HPDE6-E6E7 (cell line): ENCODE measurements around the gene ATP13A5.

Experiments used
- DNase-seq: peaks from one replicate; pipeline ENCODE4 v3.0.0; 2011; ENCODE audit warnings: missing footprints; ENCODE audit errors: extremely low spot score

The ATP13A5 gene, protein sequence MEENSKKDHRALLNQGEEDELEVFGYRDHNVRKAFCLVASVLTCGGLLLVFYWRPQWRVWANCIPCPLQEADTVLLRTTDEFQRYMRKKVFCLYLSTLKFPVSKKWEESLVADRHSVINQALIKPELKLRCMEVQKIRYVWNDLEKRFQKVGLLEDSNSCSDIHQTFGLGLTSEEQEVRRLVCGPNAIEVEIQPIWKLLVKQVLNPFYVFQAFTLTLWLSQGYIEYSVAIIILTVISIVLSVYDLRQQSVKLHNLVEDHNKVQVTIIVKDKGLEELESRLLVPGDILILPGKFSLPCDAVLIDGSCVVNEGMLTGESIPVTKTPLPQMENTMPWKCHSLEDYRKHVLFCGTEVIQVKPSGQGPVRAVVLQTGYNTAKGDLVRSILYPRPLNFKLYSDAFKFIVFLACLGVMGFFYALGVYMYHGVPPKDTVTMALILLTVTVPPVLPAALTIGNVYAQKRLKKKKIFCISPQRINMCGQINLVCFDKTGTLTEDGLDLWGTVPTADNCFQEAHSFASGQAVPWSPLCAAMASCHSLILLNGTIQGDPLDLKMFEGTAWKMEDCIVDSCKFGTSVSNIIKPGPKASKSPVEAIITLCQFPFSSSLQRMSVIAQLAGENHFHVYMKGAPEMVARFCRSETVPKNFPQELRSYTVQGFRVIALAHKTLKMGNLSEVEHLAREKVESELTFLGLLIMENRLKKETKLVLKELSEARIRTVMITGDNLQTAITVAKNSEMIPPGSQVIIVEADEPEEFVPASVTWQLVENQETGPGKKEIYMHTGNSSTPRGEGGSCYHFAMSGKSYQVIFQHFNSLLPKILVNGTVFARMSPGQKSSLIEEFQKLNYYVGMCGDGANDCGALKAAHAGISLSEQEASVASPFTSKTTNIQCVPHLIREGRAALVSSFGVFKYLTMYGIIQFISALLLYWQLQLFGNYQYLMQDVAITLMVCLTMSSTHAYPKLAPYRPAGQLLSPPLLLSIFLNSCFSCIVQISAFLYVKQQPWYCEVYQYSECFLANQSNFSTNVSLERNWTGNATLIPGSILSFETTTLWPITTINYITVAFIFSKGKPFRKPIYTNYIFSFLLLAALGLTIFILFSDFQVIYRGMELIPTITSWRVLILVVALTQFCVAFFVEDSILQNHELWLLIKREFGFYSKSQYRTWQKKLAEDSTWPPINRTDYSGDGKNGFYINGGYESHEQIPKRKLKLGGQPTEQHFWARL

DNA sequence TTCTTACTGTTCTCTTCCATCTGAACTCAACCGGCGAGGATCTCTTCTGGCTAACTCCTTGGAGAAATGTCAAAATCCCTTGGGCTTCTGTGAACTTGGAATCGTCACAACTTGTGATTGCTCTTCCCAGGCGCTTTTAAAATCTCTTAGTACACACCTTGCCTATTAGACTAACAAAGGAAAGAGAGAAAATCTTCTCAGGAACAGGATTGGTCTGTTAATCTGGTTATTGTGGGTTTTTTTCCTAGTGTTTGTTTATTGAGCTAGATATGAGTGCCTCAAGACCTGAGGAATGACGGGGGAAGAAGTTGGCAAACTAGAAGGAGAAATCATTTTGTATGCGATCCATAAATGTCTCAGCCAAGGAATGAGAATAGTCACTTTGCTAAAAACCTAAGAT lies at the start of gene ATP13A5:
ATP13A5 (minus strand) TSS at position 48 of the 400 bp plus-strand sequence; CDS start at position 20, 28 bp downstream.
- no peak for DNase-seq

DNA sequence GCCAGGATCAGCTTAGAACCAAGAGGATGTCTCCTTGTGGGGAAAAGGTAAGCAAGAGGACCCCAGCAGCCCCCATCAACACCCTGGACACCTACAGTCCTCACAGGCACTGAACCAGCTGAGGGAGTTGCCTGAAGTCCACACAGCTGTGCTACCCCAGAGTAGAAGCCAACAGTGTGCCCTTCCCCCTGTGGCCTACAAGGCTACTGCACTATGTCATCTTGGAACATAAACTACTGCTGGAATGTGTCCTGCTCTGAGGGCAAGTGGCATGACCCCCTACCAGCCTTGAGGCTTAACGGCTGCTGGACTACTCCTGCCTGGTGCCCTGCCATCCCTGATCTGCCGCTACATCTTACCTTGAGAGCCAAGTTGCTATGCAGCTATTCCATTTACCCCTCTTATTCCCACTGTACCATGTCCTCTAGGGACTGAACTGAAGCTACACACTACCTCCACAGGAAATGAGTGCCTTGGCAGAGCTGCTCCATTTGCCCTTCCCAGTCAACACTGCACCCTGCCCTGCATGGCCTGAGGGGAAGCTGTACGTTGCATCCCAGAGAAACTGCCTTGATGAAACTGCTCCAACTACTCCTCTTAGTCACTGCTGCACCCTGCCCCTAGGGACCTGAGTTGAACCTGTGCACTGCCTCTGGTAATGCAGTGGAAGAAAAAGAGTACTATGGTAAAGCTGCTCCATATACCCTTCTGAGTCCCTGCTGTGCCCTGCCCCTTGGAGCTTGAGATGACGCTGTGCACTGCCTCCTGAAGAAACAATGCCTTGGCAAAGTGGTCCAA lies 40.2 kb upstream of the ATP13A5 start:
- no peak for DNase-seq

DNA sequence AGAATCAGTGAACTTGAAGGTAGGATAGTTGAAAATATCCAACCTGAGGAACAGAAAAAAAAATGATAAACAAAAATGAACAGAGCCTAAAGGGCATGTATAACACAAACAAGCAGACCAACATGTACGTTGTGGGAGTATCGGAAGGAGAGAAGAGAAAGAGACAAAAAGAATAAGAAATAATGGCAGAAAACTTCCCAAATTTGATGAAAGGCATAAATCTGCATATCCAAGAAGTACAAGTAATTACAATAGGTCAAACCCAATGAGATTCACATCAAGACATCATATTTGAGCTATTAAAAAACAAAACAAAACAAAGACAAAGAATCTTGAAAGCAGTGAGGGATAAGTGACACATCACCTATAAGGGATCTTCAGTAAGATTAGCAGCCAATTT lies 38.1 kb upstream of the ATP13A5 start:
- no peak for DNase-seq

DNA sequence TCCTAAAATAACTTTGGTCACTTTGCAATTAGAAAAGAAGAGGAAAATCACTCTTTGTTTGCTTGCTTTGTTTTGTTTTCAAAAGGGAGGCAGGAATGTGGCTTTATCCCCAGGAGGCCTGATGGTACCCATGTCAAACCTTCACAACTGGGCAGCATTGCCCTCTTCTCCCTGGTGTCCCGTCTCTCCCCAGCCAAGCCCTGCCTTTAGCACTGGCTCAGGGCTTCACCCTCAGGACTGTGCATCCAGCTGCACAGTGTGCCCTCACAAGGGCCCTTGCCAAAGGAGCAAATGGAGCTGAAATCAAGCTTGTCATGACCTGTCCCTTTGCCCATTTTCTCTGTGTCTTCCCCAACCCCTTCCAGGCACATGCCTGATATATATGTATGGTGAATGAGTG lies 29.1 kb upstream of the ATP13A5 start:
- no peak for DNase-seq

DNA sequence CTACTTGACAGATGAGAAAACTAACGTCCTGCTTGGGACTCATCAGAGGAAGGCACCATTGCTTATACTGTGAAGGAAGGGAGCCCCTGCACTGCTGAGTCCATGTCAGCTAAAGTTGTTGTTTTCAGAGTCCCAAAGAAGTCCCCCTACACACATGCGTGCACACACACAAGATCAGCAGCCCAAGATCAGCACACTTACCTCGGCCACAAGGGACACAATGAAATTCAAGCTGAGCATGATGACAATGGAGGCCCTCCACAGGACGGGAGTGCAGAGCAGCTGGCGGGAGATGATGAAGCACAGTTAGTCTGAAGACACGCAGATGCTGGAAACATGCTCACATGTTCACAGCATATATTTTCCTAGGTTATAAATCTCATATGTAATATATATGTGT lies 28.6 kb upstream of the ATP13A5 start:
- DNase-seq, result no peak

DNA sequence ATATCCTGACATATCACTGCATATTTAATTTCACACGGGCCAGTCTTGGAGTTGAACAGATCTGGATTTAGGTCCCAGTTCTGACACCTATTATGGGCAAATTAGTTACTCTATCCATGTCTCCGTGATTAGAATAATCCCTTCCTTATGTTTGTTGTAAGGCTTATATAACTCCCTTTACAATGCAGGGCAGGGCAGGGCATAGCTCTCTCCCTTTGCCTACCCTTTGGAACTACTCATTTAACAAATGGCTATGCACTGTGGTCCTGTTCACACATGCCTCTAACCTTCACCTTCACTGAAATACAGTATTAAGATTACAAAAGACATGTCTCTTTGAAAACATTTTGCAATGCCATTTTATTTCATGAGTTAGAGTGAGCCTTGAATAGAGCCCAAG lies 24.8 kb upstream of the ATP13A5 start:
- no peak for DNase-seq

DNA sequence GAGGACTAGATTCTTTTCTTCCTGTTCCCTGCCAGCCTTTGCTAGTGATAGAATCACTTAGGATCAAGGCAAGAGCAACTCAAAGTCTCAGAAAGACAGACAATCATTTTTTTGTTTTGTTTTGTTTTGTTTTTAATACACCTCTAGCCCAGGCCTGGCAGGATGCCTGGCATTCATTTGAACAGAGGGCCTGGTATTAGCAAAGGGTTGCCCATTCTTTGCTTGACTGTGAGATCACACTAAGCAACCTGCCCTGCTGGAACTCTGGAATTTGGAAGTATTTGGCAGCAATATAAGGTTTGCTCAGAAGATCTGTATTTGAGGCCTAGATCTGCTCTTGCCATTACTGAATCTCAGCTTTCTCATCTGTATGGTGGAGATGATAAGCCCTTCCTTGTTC lies 21.8 kb upstream of the ATP13A5 start:
- no peak for DNase-seq

DNA sequence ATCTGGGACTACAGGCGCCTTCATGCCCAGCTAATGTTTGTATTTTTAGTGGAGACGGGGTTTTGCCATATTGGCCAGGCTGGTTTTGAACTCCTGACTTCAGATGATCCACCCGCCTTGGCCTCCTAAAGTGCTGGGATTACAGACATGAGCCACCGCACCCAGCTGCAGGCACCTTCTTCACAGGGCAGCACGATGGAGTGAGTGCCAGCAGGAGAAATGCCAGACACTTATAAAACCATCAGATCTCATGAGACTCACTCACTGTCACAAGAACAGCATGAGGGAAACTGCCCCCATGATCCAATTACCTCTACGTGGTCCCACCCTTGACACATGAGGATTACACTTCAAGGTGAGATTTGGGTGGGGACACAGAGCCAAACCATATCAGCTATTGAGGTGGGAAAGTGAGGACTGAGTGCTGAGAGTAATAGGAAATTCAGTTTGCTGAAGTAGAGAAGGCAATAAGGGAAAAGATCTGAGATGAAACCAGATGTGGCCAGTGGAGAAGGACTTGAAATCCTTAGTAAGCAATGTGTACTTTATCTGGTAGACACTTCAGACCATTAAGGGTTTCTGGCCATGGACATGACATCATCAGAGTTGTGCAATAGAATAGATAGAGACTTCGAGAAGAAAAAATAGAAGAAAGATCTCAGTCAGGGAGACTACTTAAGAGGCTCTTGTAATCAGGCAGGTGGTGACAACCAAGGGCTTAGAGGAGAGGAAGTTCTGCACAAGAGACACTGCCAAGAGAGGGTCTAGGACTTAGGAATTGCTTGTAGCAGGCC lies 18.1 kb upstream of the ATP13A5 start:
- no peak for DNase-seq

DNA sequence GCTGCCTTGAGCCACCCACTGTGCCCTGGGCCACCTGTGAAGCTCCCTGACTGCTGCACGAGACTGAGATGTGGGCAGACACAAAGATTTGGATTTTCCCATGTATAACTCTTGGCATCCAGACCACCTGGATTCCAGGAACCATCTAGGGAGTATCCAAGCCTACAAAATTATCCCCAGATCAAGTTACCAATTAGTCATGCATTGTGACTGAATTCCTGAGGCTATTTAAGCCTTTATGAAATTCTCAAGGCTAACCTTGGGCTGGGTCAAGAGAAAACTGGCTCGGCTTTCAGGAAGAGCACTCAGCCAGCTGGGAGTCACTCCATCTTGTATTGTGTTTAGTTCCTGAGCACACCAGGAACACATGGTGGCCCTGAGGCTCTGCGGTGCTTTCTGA lies 13.3 kb upstream of the ATP13A5 start:
- DNase-seq, result no peak

DNA sequence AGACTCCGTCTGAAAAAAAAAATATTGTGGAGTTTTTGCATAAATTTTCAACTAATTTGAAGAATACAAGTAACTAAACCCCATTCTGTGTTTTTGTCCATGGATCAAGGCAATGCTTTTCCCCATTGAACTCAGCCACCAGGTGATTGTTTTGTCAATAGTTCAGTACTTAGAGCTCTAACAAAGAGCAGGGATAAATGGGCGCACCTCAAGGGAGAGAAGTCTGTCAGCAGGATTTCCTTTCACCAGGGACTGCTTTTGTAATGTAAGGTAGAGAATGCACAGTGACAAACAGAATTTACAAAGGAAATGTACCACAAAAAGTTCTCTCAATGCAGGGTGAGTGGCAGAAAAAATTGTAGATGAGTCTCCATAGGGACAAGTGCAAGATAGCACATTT lies 10.8 kb upstream of the ATP13A5 start:
- no peak for DNase-seq

DNA sequence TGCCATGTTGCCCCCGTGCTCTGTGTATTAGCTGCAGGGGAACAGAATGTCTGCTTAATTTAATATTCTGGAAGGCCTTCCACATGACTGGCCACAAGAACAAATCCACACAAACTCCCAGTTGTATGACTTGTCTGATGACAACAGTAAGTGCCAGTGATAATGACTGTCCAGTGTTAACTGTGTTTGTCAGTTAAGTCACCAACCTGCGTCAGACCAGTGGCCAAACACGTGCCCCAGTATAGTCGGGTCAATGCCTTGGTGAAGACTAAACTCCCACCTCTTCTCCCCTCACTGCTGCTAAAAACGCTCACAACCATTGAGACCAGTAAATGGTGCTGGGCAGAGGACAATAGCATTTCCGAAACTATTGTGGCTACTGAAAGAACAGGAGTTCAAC lies 9.8 kb upstream of the ATP13A5 start:
- DNase-seq, result no peak

DNA sequence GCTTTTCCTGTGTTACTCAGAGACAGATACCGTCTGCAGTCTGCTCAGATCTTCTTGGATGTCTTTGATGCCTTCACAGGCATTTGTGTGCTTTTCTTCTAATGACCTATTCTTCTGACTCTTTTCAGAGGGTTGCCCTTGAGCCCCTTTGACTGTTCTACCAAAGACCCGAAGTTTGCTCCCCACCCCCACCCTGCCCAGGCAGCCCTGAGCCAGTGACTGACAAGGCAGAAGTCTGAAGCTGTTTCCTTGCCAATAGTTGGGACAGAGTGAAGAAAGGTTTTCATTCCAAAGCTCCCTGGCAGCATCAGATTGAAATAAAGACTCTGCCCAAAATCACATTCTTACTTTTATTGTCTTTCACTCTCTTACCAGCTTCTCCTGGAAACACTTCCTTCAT lies 9.0 kb upstream of the ATP13A5 start:
- DNase-seq, result no peak

DNA sequence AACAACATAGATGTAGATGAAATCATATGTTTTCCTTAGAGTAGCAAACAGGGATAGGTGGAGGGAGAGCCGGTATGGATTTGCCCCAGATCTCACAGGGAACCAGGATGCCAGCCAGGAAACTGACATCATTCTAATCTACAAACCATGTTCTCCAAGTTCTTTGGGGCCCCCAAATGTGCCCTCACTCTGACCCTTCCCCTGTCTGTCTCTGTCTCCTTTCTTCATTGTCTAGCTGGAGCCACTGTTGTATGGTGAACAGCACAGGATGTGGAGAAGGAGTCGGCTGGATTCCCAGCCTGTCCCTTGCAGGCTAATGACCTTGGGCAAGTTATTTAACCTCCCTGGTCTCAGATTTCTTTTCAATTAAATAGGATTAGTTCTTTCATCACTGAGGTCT lies 962 bp downstream of the ATP13A5 start:
- DNase-seq, result no peak

DNA sequence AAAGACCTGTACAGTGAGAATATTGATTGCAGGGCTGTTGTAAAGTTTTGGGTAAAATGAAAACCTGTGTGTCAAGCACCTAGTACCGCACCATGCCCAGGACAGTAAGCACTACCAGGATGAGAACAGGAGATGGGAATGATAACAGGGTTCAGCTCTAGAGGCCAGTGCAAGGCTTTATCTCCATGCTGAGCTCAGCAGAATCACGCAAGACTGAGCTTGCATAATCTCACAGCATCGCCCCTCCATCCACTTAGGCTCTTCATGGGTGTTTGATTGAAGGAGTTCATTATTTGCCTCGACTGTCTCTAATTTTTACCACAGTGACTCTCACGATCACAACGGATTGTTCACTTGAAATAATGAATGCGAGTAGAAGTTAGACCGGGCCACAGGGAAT lies 2.9 kb downstream of the ATP13A5 start:
- DNase-seq, result no peak

DNA sequence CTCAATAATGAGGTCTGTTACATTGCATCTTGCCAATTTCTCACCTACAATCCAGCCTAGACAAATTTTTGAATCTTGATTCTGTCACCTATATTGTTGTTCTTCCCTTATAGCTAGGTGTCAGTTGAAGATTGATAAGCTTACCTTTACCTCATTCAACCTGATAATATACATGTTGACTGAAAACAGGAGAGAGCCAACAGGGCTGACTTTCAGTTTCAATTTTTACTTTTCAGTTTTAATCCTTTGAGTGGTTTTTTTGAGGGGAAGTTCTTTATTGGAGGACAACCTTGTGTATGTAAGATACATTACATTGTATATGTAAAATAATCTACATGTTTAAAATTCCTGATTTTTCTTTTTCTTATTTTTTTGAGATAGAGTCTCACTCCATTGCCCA lies 5.8 kb downstream of the ATP13A5 start:
- DNase-seq, result no peak

DNA sequence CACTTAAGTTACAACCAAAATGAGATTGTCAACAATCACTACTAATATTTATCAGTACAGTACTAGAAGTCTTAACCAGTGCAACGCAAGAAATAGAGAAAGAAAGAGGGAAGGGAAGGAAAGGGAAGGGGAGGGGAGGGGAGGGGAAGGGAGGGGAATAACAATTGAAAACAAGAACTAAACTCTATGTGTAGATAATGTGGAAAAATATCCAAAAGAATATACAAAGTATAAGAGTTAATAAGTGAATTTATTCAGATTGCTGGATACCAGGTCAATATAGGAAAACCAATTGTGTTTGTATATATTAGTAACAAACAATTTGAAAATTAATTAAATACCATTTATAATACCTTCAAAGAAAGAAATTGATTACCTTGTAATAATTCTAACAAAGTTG lies 10.7 kb downstream of the ATP13A5 start:
- no peak for DNase-seq

DNA sequence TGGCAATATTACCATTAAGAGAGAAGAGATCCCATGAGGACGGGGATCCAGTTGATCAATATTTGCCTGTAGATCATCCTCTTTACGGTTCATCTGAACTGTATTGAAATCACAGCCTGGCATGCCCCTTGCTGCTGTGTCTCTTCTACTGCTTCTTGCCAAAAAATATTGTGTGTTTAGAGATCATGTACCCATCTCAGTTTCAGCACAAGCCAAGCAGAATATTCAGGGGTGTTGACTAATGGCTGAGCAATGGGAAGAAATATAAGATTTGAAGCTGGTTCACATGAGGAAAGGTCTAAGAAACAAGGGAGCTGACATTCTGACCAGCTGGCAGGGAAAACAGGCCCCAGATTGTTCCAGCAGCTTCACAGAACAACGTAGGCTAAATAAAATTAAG lies 21.3 kb downstream of the ATP13A5 start:
- DNase-seq, result no peak

DNA sequence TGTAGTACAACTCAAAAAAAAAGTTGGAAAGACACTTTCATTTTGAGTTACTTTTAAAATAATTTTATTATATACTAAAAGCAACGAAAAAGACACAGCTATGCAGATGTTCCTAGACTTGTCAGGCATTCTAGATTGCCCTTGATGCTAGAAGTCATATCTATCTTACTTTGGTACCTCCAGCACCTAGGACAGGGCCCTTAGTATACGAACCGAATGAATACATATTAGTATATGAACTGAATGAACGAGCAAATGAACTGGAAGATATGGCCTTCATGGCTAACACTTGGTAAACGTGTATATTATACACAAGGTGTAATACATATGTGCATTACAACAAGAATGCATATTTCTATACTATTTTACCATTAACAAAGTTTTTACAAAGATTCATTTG lies 24.1 kb downstream of the ATP13A5 start:
- DNase-seq, result no peak

DNA sequence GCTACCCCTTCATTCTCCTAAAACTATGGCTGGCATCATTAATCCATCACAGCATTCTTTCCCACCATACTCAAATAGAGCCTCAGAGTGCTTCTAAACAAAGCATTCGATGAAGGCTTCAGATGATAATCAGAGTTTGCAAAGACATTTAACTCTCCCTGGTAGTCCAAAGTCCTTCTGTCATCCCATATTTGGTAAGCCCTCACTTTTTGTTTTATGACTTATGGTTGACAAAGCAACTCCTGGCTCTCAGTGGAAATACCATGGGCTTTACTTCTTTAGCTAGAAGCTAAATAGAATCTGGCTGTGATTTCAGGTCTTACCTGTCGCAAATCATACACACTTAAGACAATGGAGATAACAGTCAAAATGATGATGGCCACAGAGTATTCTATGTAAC lies 27.8 kb downstream of the ATP13A5 start:
- no peak for DNase-seq

DNA sequence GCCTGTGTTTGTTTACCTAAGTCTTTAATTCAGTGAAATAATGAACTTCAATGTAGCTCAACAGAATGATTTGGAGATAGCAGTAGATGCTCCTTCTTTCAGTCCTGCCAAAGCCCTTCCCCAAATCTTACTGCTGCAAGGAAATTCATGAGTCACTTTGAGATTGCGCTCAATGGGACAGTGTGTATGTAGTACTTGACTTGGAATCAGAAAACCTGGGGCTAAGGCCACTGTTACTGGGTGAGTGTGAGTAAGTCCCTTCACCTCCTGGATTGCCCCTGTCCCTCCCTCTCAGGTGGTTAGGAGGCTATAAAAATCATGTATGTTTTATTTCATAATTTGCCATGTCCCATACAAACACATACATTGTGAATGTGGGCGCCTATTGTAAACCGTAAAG lies 29.9 kb downstream of the ATP13A5 start:
- DNase-seq, result no peak
